Measurements from ENCODE around the gene EVA1C. TPM values are rescaled to one million over a fixed set of nuclear protein-coding genes. Genes with fewer than 3 reads are reported as not detected.

EVA1C gene
- total RNA-seq, 3 donors from 2014 or later: 13.7 to 27.8 (median 15.3) TPM

- no peaks in the 10 kb centered on the region for H3K36me3 ChIP-seq (ENCODE audit: low read depth)
- intact Hi-C loops (cut with DNase I, micrococcal nuclease): no loop called here
- no peak overlapping the region for H3K4me3 ChIP-seq
- no peak for TF ChIP-seq CTCF (IDR thresholded peaks at IDR 0.05)
- ATAC-seq (no peak), DNase-seq (no peak)
- no peaks in the 10 kb centered on the region for H3K9me3 ChIP-seq
- no peaks in the 10 kb centered on the region for H3K4me1 ChIP-seq (ENCODE audit: low read depth)
Measured at GRCh38 chr21:32423320-32424190, 11.0 kb downstream of the EVA1C start.

- no peak for DNase-seq
- no peak for ATAC-seq
- TF ChIP-seq CTCF (IDR thresholded peaks at IDR 0.05): no peak
- H3K36me3 ChIP-seq (ENCODE audit: low read depth): no peaks in the 10 kb centered on the region
- intact Hi-C loops (cut with DNase I, micrococcal nuclease): no loop called here
- H3K4me1 ChIP-seq (ENCODE audit: low read depth): no peaks in the 10 kb centered on the region
- H3K9me3 ChIP-seq: no peaks in the 10 kb centered on the region
- no peak overlapping the region for H3K4me3 ChIP-seq
Measured at GRCh38 chr21:32424191-32424535, 11.7 kb downstream of the EVA1C start.

- no peaks in the 10 kb centered on the region for H3K9me3 ChIP-seq
- intact Hi-C loops (cut with DNase I, micrococcal nuclease): no loop called here
- TF ChIP-seq CTCF (IDR thresholded peaks at IDR 0.05): no peak
- no peak overlapping the region for H3K4me3 ChIP-seq
- DNase-seq (no peak), ATAC-seq (no peak)
- no peaks in the 10 kb centered on the region for H3K36me3 ChIP-seq (ENCODE audit: low read depth)
- H3K4me1 ChIP-seq (ENCODE audit: low read depth): no peaks in the 10 kb centered on the region
Measured at GRCh38 chr21:32424674-32425073, 12.2 kb downstream of the EVA1C start.

- no peaks in the 10 kb centered on the region for H3K4me1 ChIP-seq (ENCODE audit: low read depth)
- no peak for DNase-seq
- ATAC-seq: no peak
- no peak for TF ChIP-seq CTCF (IDR thresholded peaks at IDR 0.05)
- no peaks in the 10 kb centered on the region for H3K36me3 ChIP-seq (ENCODE audit: low read depth)
- no peak overlapping the region for H3K4me3 ChIP-seq
- intact Hi-C loops (cut with DNase I, micrococcal nuclease): no loop called here
- no peaks in the 10 kb centered on the region for H3K9me3 ChIP-seq
Measured at GRCh38 chr21:32425628-32426027, 13.1 kb downstream of the EVA1C start.

GRCh38 chr21:32426066-32426465 lies 13.6 kb downstream of the EVA1C start:
- ATAC-seq: no peak
- H3K9me3 ChIP-seq: no peaks in the 10 kb centered on the region

More at GRCh38 chr21:32426066-32426465, 13.6 kb downstream of the EVA1C start:
- Histone ChIP-seq H3K36me3 (ENCODE audit: low read depth) (no peaks in the 10 kb centered on the region), H3K4me3 (no peak overlapping the region), H3K4me1 (ENCODE audit: low read depth) (no peaks in the 10 kb centered on the region)
- TF ChIP-seq CTCF (IDR thresholded peaks at IDR 0.05): no peak
- DNase-seq: no peak
- intact Hi-C loops (cut with DNase I, micrococcal nuclease): no loop called here

Measured in mucosa of descending colon (tissue), 3 donors.